Keratinocyte (primary cell): ENCODE measurements around the gene TIAL1. TPM values are rescaled to one million over a fixed set of nuclear protein-coding genes. Genes with fewer than 3 reads are reported as not detected.

Experiments
- DNase-seq: peaks from one replicate; pipeline ENCODE4 v3.0.0-alpha.2; 2011; ENCODE audit warnings: low read depth, missing footprints, low spot score
- FAIRE-seq: peaks from 2 replicates; lab custom pipeline; 2011; peaks lifted over from hg19 to GRCh38; lab: Jason Lieb, UNC
- H2AFZ ChIP-seq: 2 replicates; pipeline ENCODE4 v1.6.0; 2012; ENCODE audit warnings: low read length, control low read depth, inconsistent platforms; ENCODE audit not compliant: control insufficient read depth
- H3K27ac ChIP-seq: 2 replicates; pipeline ENCODE4 v1.5.1; 2011; ENCODE audit warnings: low read length; ENCODE audit not compliant: control insufficient read depth, insufficient read depth
- H3K27me3 ChIP-seq: 3 replicates; pipeline ENCODE4 v1.6.0; 2011; ENCODE audit warnings: low read length; ENCODE audit not compliant: control insufficient read depth, insufficient read depth; ENCODE audit errors: extremely low read depth
- H3K36me3 ChIP-seq, 2 experiments: 2 replicates in 1 of 2; 3 replicates in 1 of 2; pipeline ENCODE4 v1.5.1; 2011; ENCODE audit warnings: low read length in 2 of 2, mild to moderate bottlenecking in 1 of 2; ENCODE audit not compliant: control insufficient read depth in 2 of 2, insufficient read depth in 2 of 2; ENCODE audit errors: extremely low read depth in 1 of 2
- H3K4me1 ChIP-seq: 3 replicates; pipeline ENCODE4 v1.5.1; 2011; ENCODE audit warnings: low read length; ENCODE audit not compliant: control insufficient read depth, insufficient read depth; ENCODE audit errors: extremely low read depth
- H3K4me2 ChIP-seq: 3 replicates; pipeline ENCODE4 v1.6.0; 2011; ENCODE audit warnings: low read depth, low read length; ENCODE audit not compliant: control insufficient read depth, insufficient read depth; ENCODE audit errors: extremely low read depth
- H3K4me3 ChIP-seq, 3 experiments: fragments of 200-600 bp in 1 of 3; sonication (generic) in 1 of 3; 2 replicates in 2 of 3; 3 replicates in 1 of 3; pipeline ENCODE4 v1.5.1; 2011 to 2016; ENCODE audit warnings: low read length in 3 of 3, mild to moderate bottlenecking in 3 of 3, control low read depth in 2 of 3, inconsistent platforms in 1 of 3, low read depth in 1 of 3, mixed read lengths in 1 of 3, mixed run types in 1 of 3, moderate library complexity in 1 of 3; ENCODE audit not compliant: control insufficient read depth in 2 of 3, insufficient read depth in 2 of 3; ENCODE audit errors: extremely low read depth in 1 of 3
- H3K79me2 ChIP-seq: 2 replicates; pipeline ENCODE4 v1.6.0; 2012; ENCODE audit warnings: low read length; ENCODE audit not compliant: control insufficient read depth, insufficient read depth
- H3K9ac ChIP-seq: 3 replicates; pipeline ENCODE4 v1.6.0; 2011; ENCODE audit warnings: low read length; ENCODE audit not compliant: control insufficient read depth, insufficient read depth; ENCODE audit errors: extremely low read depth
- H3K9me1 ChIP-seq: 3 replicates; pipeline ENCODE4 v1.6.0; 2011; ENCODE audit warnings: low read length; ENCODE audit not compliant: control insufficient read depth, insufficient read depth; ENCODE audit errors: extremely low read depth
- H3K9me3 ChIP-seq: 2 replicates; pipeline ENCODE4 v1.5.1; 2012; ENCODE audit warnings: low read depth, low read length; ENCODE audit not compliant: control insufficient read depth
- H4K20me1 ChIP-seq: 3 replicates; pipeline ENCODE4 v1.6.0; 2011; ENCODE audit warnings: low read length; ENCODE audit not compliant: control insufficient read depth, insufficient read depth; ENCODE audit errors: extremely low read depth
- CTCF ChIP-seq, 3 experiments: IDR thresholded peaks in 1 of 3; conservative IDR thresholded peaks in 1 of 3; optimal IDR thresholded peaks in 1 of 3; 2 replicates in 2 of 3; 3 replicates in 1 of 3; pipeline versions ENCODE3 to v1.5.1; 2011; ENCODE audit warnings: low read length in 3 of 3, mild to moderate bottlenecking in 3 of 3, moderate library complexity in 2 of 3, control low read depth in 1 of 3, inconsistent platforms in 1 of 3; ENCODE audit not compliant: insufficient read depth in 2 of 3; ENCODE audit errors: extremely low read depth in 1 of 3
- EZH2 ChIP-seq: IDR thresholded peaks from one replicate; pipeline ENCODE4 v1.6.1; 2012; ENCODE audit warnings: inconsistent platforms, mild to moderate bottlenecking, low read length, moderate library complexity
- dilution Hi-C: fragments of 300-500 bp; cut with MboI; formaldehyde crosslinking; loops from one replicate; pipeline ENCODE4 v1.7.0; 2020; ENCODE audit warnings: low sequenced_read_pairs; ENCODE audit not compliant: extremely low pct_ligation_motif_present
- polyA plus RNA-seq, 5 experiments: library from polyadenylated mRNA; depleted of rRNA in 3 of 5; stranded (reverse) in 3 of 5; stranded (forward) in 1 of 5; unstranded in 1 of 5; fragments of >200 nt; gene quantifications; 1 replicate in 1 of 5; 2 replicates in 3 of 5; 3 replicates in 1 of 5; pipeline versions ENCODE4 v1.2.1 to v1.2.3, GENCODE V29; 2011 to 2012; ENCODE audit warnings: missing spikeins in 2 of 5, low read depth in 1 of 5, low replicate concordance in 1 of 5

Gene TIAL1
- polyA plus RNA-seq, 1 donor (not counting 4 experiments of a cell fraction or from before 2014, with no cell fraction given) = 117 TPM

- Histone ChIP-seq H3K27me3 (no peaks in the 10 kb centered on the region), H4K20me1 (no peaks in the 10 kb centered on the region), H3K4me2 (peak overlapping the region; percentile 55), H3K9me3 (no peaks in the 10 kb centered on the region), H3K4me1 (peaks cover 15% of the 10 kb centered on the region), H3K9ac (no peak overlapping the region), H2AFZ (no peak overlapping the region), H3K79me2 (no peaks in the 10 kb centered on the region), H3K4me3 (no peak overlapping the region), H3K27ac (no peak overlapping the region), H3K9me1 (no peaks in the 10 kb centered on the region), H3K36me3 (no peaks in the 10 kb centered on the region)
- no peak for TF ChIP-seq CTCF (optimal IDR thresholded peaks at IDR 0.05 in 1 of 3, IDR thresholded peaks at IDR 0.05 in 1 of 3, conservative IDR thresholded peaks at IDR 0.05 in 1 of 3; ENCODE audit: extremely low read depth in 1 of 3, insufficient read depth in 2 of 3, low read length in 3 of 3)
- TF ChIP-seq EZH2 = no peak
- DNase-seq = no peak
- FAIRE-seq = no peak
- dilution Hi-C loops = no loop called here
Measured at GRCh38 chr10:119619215-119619614, 22.5 kb upstream of the TIAL1 start.

- no peak for FAIRE-seq
- Histone ChIP-seq H3K9me1 (no peaks in the 10 kb centered on the region), H3K4me1 (peaks cover 15% of the 10 kb centered on the region), H4K20me1 (no peaks in the 10 kb centered on the region), H3K9me3 (no peaks in the 10 kb centered on the region), H3K27ac (no peak overlapping the region), H2AFZ (no peak overlapping the region), H3K4me3 (no peak overlapping the region), H3K4me2 (no peak overlapping the region), H3K79me2 (no peaks in the 10 kb centered on the region), H3K27me3 (no peaks in the 10 kb centered on the region), H3K9ac (no peak overlapping the region), H3K36me3 (no peaks in the 10 kb centered on the region)
- TF ChIP-seq EZH2 (no peak), CTCF (optimal IDR thresholded peaks at IDR 0.05 in 1 of 3, IDR thresholded peaks at IDR 0.05 in 1 of 3, conservative IDR thresholded peaks at IDR 0.05 in 1 of 3; ENCODE audit: extremely low read depth in 1 of 3, insufficient read depth in 2 of 3, low read length in 3 of 3) (peak in 2 of 3 experiments; percentile 31 to 43)
- no peak for DNase-seq
- dilution Hi-C loops = no loop called here
Measured at GRCh38 chr10:119616882-119617570, 20.3 kb upstream of the TIAL1 start.
